Gastroesophageal sphincter (tissue), 3 donors: ENCODE data around the gene HSD11B2.

Experiments
- POLR2A ChIP-seq, 2 donors: fragments of 450-650 bp; IDR thresholded peaks; one replicate each; pipeline ENCODE4 v1.6.1; 2017; ENCODE audit warnings: antibody characterized with exemption in 2 of 2, mild to moderate bottlenecking in 2 of 2, moderate library complexity in 1 of 2
- TF ChIP-seq, protein P1 (sequence below), 4 experiments: fragments of 200-600 bp in 2 of 4; fragments of 450-650 bp in 2 of 4; sonication (generic) in 1 of 4; IDR thresholded peaks; one replicate each; pipeline ENCODE4 v1.5.1; 2017 to 2019; ENCODE audit warnings: antibody characterized with exemption in 4 of 4, mild to moderate bottlenecking in 2 of 4, moderate library complexity in 2 of 4

DNA sequence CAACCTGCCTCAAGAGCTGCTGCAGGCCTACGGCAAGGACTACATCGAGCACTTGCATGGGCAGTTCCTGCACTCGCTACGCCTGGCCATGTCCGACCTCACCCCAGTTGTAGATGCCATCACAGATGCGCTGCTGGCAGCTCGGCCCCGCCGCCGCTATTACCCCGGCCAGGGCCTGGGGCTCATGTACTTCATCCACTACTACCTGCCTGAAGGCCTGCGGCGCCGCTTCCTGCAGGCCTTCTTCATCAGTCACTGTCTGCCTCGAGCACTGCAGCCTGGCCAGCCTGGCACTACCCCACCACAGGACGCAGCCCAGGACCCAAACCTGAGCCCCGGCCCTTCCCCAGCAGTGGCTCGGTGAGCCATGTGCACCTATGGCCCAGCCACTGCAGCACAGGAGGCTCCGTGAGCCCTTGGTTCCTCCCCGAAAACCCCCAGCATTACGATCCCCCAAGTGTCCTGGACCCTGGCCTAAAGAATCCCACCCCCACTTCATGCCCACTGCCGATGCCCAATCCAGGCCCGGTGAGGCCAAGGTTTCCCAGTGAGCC is 5.8 kb downstream of the HSD11B2 start:
- TF ChIP-seq, protein P1, sequence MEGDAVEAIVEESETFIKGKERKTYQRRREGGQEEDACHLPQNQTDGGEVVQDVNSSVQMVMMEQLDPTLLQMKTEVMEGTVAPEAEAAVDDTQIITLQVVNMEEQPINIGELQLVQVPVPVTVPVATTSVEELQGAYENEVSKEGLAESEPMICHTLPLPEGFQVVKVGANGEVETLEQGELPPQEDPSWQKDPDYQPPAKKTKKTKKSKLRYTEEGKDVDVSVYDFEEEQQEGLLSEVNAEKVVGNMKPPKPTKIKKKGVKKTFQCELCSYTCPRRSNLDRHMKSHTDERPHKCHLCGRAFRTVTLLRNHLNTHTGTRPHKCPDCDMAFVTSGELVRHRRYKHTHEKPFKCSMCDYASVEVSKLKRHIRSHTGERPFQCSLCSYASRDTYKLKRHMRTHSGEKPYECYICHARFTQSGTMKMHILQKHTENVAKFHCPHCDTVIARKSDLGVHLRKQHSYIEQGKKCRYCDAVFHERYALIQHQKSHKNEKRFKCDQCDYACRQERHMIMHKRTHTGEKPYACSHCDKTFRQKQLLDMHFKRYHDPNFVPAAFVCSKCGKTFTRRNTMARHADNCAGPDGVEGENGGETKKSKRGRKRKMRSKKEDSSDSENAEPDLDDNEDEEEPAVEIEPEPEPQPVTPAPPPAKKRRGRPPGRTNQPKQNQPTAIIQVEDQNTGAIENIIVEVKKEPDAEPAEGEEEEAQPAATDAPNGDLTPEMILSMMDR (IDR thresholded peaks at IDR 0.05) = no peak
- no peak for TF ChIP-seq POLR2A (IDR thresholded peaks at IDR 0.05)
